Endothelial cell of hepatic sinusoid (primary cell): ENCODE results near the gene L1TD1.
"Not testable (repeated sequence)": the region's sequence is repeated elsewhere in the genome, so short reads cannot be mapped to it uniquely, and the experiment has no call there.

Experiments
- in situ Hi-C: cut with HindIII; loops from 2 replicates; pipeline ENCODE4 v1.10.0; 2017; ENCODE audit warnings: low sequenced_read_pairs

L1TD1 gene

GRCh38 chr1:62232871-62233278 lies 38.2 kb downstream of the L1TD1 start:
- in situ Hi-C loops, result no loop called here

GRCh38 chr1:62233926-62234450 lies 39.3 kb downstream of the L1TD1 start:
- in situ Hi-C loops, result no loop called here

GRCh38 chr1:62234688-62235087 lies 40.0 kb downstream of the L1TD1 start:
- in situ Hi-C loops, result no loop called here

GRCh38 chr1:62235576-62235975 lies 40.9 kb downstream of the L1TD1 start:
- in situ Hi-C loops, result no loop called here

GRCh38 chr1:62237361-62237760 lies 42.7 kb downstream of the L1TD1 start:
- in situ Hi-C loops, result no loop called here

- in situ Hi-C loops, result no loop called here
These were observed 43.3 kb downstream of the L1TD1 start for GRCh38 chr1:62237950-62238374.

- in situ Hi-C loops, result no loop called here
These were observed 43.9 kb downstream of the L1TD1 start for GRCh38 chr1:62238507-62238906.

GRCh38 chr1:62239652-62240403 lies 45.2 kb downstream of the L1TD1 start:
- in situ Hi-C loops, result not testable (repeated sequence)

GRCh38 chr1:62240651-62241370 lies 46.2 kb downstream of the L1TD1 start:
- in situ Hi-C loops, result no loop called here

- in situ Hi-C loops, result no loop called here
These were observed 46.9 kb downstream of the L1TD1 start for GRCh38 chr1:62241371-62242131.

- in situ Hi-C loops, result not testable (repeated sequence)
These were observed 49.7 kb downstream of the L1TD1 start for GRCh38 chr1:62244380-62244779.

GRCh38 chr1:62245201-62245600 lies 50.6 kb downstream of the L1TD1 start:
- in situ Hi-C loops, result no loop called here

- in situ Hi-C loops, result no loop called here
These were observed 52.9 kb downstream of the L1TD1 start for GRCh38 chr1:62247391-62248168.

GRCh38 chr1:62250126-62250726 lies 55.6 kb downstream of the L1TD1 start:
- in situ Hi-C loops, result no loop called here

- in situ Hi-C loops, result no loop called here
These were observed 64.9 kb downstream of the L1TD1 start for GRCh38 chr1:62259551-62259950.

- in situ Hi-C loops, result loop anchor here (5.0 kb wide), 1 partner anchor 92 kb away; no protein-coding TSS in a partner anchor
These were observed 66.0 kb downstream of the L1TD1 start for GRCh38 chr1:62260688-62261087.
